ENCODE measurements around the gene CYTL1. TPM values are rescaled to one million over a fixed set of nuclear protein-coding genes. Genes with fewer than 3 reads are reported as not detected.

CYTL1 gene
- total RNA-seq, 1 donor from 2014 or later: 9.2 TPM

GRCh38 chr4:5034206-5034605 is 14.9 kb upstream of the CYTL1 start:
- no peaks in the 10 kb centered on the region for H3K36me3 Mint-ChIP-seq (ENCODE audit: low read depth, unreplicated experiment)
- peaks cover 30% of the 10 kb centered on the region for H3K4me1 ChIP-seq (ENCODE audit: insufficient read depth, low read length)
- no peak for FAIRE-seq
- no peak overlapping the region for H3K4me3 ChIP-seq (ENCODE audit: insufficient read depth, low read depth, low read length)
- peaks cover 34% of the 10 kb centered on the region for H3K4me1 Mint-ChIP-seq (ENCODE audit: low read depth, unreplicated experiment)
- H3K27me3 ChIP-seq (ENCODE audit: insufficient read depth, low read length): no peaks in the 10 kb centered on the region
- H3K79me2 ChIP-seq (ENCODE audit: insufficient read depth, low read length): no peaks in the 10 kb centered on the region
- TF ChIP-seq, protein P1, sequence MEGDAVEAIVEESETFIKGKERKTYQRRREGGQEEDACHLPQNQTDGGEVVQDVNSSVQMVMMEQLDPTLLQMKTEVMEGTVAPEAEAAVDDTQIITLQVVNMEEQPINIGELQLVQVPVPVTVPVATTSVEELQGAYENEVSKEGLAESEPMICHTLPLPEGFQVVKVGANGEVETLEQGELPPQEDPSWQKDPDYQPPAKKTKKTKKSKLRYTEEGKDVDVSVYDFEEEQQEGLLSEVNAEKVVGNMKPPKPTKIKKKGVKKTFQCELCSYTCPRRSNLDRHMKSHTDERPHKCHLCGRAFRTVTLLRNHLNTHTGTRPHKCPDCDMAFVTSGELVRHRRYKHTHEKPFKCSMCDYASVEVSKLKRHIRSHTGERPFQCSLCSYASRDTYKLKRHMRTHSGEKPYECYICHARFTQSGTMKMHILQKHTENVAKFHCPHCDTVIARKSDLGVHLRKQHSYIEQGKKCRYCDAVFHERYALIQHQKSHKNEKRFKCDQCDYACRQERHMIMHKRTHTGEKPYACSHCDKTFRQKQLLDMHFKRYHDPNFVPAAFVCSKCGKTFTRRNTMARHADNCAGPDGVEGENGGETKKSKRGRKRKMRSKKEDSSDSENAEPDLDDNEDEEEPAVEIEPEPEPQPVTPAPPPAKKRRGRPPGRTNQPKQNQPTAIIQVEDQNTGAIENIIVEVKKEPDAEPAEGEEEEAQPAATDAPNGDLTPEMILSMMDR (IDR thresholded peaks at IDR 0.05; ENCODE audit: insufficient read depth, low read depth, low read length): no peak
- H3K9ac ChIP-seq (ENCODE audit: low read length): no peak overlapping the region
- no peaks in the 10 kb centered on the region for H3K36me3 ChIP-seq (ENCODE audit: insufficient read depth, low read length)
- H3K27me3 Mint-ChIP-seq (ENCODE audit: low read depth, unreplicated experiment): peaks cover 8% of the 10 kb centered on the region
- H3K4me3 Mint-ChIP-seq (ENCODE audit: unreplicated experiment): no peak overlapping the region
- H4K20me1 ChIP-seq (ENCODE audit: insufficient read depth, low read length): no peaks in the 10 kb centered on the region
- no peaks in the 10 kb centered on the region for H3K9me3 Mint-ChIP-seq (ENCODE audit: unreplicated experiment)
- no peak for DNase-seq (ENCODE audit: low read depth)
- no peak overlapping the region for H3K27ac Mint-ChIP-seq (ENCODE audit: unreplicated experiment)
- no peak overlapping the region for H2AFZ ChIP-seq (ENCODE audit: low read depth, low read length)
- H3K9me3 ChIP-seq (ENCODE audit: insufficient read depth, low read depth, low read length): no peaks in the 10 kb centered on the region
- H3K27ac ChIP-seq (ENCODE audit: low read depth, low read length): no peak overlapping the region
- H3K4me2 ChIP-seq (ENCODE audit: low read length): no peak overlapping the region

- Histone ChIP-seq H3K9me3 (ENCODE audit: insufficient read depth, low read depth, low read length) (no peaks in the 10 kb centered on the region), H3K27ac (ENCODE audit: low read depth, low read length) (no peak overlapping the region), H3K79me2 (ENCODE audit: insufficient read depth, low read length) (no peaks in the 10 kb centered on the region), H3K9ac (ENCODE audit: low read length) (no peak overlapping the region), H3K27me3 (ENCODE audit: insufficient read depth, low read length) (no peaks in the 10 kb centered on the region), H3K4me3 (ENCODE audit: insufficient read depth, low read depth, low read length) (no peak overlapping the region), H3K4me2 (ENCODE audit: low read length) (peak overlapping the region; percentile 55), H3K36me3 (ENCODE audit: insufficient read depth, low read length) (no peaks in the 10 kb centered on the region), H2AFZ (ENCODE audit: low read depth, low read length) (peak overlapping the region; percentile 74), H4K20me1 (ENCODE audit: insufficient read depth, low read length) (no peaks in the 10 kb centered on the region), H3K4me1 (ENCODE audit: insufficient read depth, low read length) (peaks cover 26% of the 10 kb centered on the region)
- FAIRE-seq (no peak), DNase-seq (ENCODE audit: low read depth) (peak; percentile 33)
- Mint-ChIP-seq H3K9me3 (ENCODE audit: unreplicated experiment) (no peaks in the 10 kb centered on the region), H3K4me1 (ENCODE audit: low read depth, unreplicated experiment) (peaks cover 32% of the 10 kb centered on the region), H3K27ac (ENCODE audit: unreplicated experiment) (no peak overlapping the region), H3K27me3 (ENCODE audit: low read depth, unreplicated experiment) (peaks cover 16% of the 10 kb centered on the region), H3K36me3 (ENCODE audit: low read depth, unreplicated experiment) (no peaks in the 10 kb centered on the region), H3K4me3 (ENCODE audit: unreplicated experiment) (no peak overlapping the region)
- TF ChIP-seq, protein P1 (IDR thresholded peaks at IDR 0.05; ENCODE audit: insufficient read depth, low read depth, low read length): no peak
- no peak for TF ChIP-seq EZH2 (IDR thresholded peaks at IDR 0.05; ENCODE audit: insufficient read depth, low read length)
Observed at GRCh38 chr4:5033281-5033841, 14.1 kb upstream of the CYTL1 start.

DNA sequence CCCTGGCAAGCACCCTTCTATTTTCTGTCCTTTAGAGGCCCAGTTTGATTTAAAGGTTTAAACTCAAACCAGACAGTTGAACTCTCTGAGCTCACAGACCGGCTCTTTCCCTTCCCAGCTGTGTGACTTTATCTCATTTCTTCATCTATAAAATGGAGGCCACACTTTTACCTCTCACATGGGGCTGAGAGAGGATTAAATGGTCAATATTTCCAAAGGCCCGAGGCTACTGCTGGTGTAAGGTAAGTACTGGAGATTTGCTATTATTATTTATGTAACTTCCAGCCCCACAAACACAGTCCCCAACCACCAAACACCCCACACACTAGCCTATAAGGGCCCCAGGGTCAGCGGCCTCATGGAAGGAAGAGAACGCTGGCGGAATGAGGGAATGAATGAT is 13.6 kb upstream of the CYTL1 start:
- no peak overlapping the region for H3K4me3 ChIP-seq (ENCODE audit: insufficient read depth, low read depth, low read length)
- H2AFZ ChIP-seq (ENCODE audit: low read depth, low read length): peak overlapping the region; percentile 74
- H3K27me3 Mint-ChIP-seq (ENCODE audit: low read depth, unreplicated experiment): peaks cover 16% of the 10 kb centered on the region
- peaks cover 27% of the 10 kb centered on the region for H3K4me1 Mint-ChIP-seq (ENCODE audit: low read depth, unreplicated experiment)
- no peaks in the 10 kb centered on the region for H3K36me3 ChIP-seq (ENCODE audit: insufficient read depth, low read length)
- no peak for FAIRE-seq
- H3K4me2 ChIP-seq (ENCODE audit: low read length): peak overlapping the region; percentile 55
- no peak overlapping the region for H3K9ac ChIP-seq (ENCODE audit: low read length)
- no peaks in the 10 kb centered on the region for H3K36me3 Mint-ChIP-seq (ENCODE audit: low read depth, unreplicated experiment)
- H3K4me1 ChIP-seq (ENCODE audit: insufficient read depth, low read length): peaks cover 22% of the 10 kb centered on the region
- no peak for TF ChIP-seq EZH2 (IDR thresholded peaks at IDR 0.05; ENCODE audit: insufficient read depth, low read length)
- TF ChIP-seq, protein P1 (IDR thresholded peaks at IDR 0.05; ENCODE audit: insufficient read depth, low read depth, low read length): no peak
- no peak overlapping the region for H3K27ac Mint-ChIP-seq (ENCODE audit: unreplicated experiment)
- H3K4me3 Mint-ChIP-seq (ENCODE audit: unreplicated experiment): no peak overlapping the region
- no peaks in the 10 kb centered on the region for H4K20me1 ChIP-seq (ENCODE audit: insufficient read depth, low read length)
- no peaks in the 10 kb centered on the region for H3K27me3 ChIP-seq (ENCODE audit: insufficient read depth, low read length)
- H3K27ac ChIP-seq (ENCODE audit: low read depth, low read length): no peak overlapping the region
- H3K9me3 Mint-ChIP-seq (ENCODE audit: unreplicated experiment): no peaks in the 10 kb centered on the region
- no peak for DNase-seq (ENCODE audit: low read depth)
- no peaks in the 10 kb centered on the region for H3K79me2 ChIP-seq (ENCODE audit: insufficient read depth, low read length)
- no peaks in the 10 kb centered on the region for H3K9me3 ChIP-seq (ENCODE audit: insufficient read depth, low read depth, low read length)

Measured in astrocyte (in vitro differentiated cells and primary cell).